DND-41 (cell line): ENCODE data around the gene CADM2.

Experiments used
- ATAC-seq: fragments of 200-7000 bp; cut with Tn5 transposase; 3 replicates; pipeline ENCODE4 v1.9.1; 2021; ENCODE audit warnings: low read depth; ENCODE audit not compliant: insufficient read depth
- DNase-seq: peaks from one replicate; pipeline ENCODE4 v3.0.0-alpha.2; 2020
- H2AFZ ChIP-seq: 2 replicates; pipeline ENCODE4 v1.6.0; 2012; ENCODE audit warnings: low read depth, low read length
- H3K27ac ChIP-seq: 2 replicates; pipeline ENCODE4 v1.5.1; 2012; ENCODE audit warnings: low read length, inconsistent platforms
- H3K27me3 ChIP-seq: fragments of 200-600 bp; sonication (generic); 2 replicates; pipeline ENCODE4 v1.6.0; 2012; ENCODE audit warnings: low read length, mild to moderate bottlenecking, inconsistent platforms; ENCODE audit not compliant: insufficient read depth, poor library complexity
- H3K36me3 ChIP-seq: 2 replicates; pipeline ENCODE4 v1.5.1; 2012; ENCODE audit warnings: low read length, inconsistent platforms; ENCODE audit not compliant: insufficient read depth
- H3K4me1 ChIP-seq: 2 replicates; pipeline ENCODE4 v1.5.1; 2012; ENCODE audit warnings: mild to moderate bottlenecking, low read length; ENCODE audit not compliant: insufficient read depth
- H3K4me2 ChIP-seq: 2 replicates; pipeline ENCODE4 v1.6.0; 2012; ENCODE audit warnings: mild to moderate bottlenecking, moderate library complexity, low read length, inconsistent platforms; ENCODE audit not compliant: insufficient read depth
- H3K4me3 ChIP-seq, 2 experiments: fragments of 200-600 bp in 1 of 2; shearing (Covaris generic) in 1 of 2; 2 replicates each; pipeline ENCODE4 v1.5.1; 2012 to 2016; ENCODE audit warnings: inconsistent platforms in 2 of 2, low read length in 2 of 2, mild to moderate bottlenecking in 2 of 2, low read depth in 1 of 2, moderate library complexity in 1 of 2
- H3K79me2 ChIP-seq: 2 replicates; pipeline ENCODE4 v1.6.0; 2012; ENCODE audit warnings: low read length, inconsistent platforms; ENCODE audit not compliant: insufficient read depth
- H3K9ac ChIP-seq: 2 replicates; pipeline ENCODE4 v1.6.0; 2012; ENCODE audit warnings: low read depth, mild to moderate bottlenecking, inconsistent platforms, low read length, moderate library complexity
- H3K9me3 ChIP-seq: 2 replicates; pipeline ENCODE4 v1.5.1; 2012; ENCODE audit warnings: low read length, moderate library complexity, mild to moderate bottlenecking, inconsistent platforms; ENCODE audit not compliant: insufficient read depth, severe bottlenecking
- H4K20me1 ChIP-seq: 2 replicates; pipeline ENCODE4 v1.6.0; 2012; ENCODE audit warnings: low read length; ENCODE audit not compliant: insufficient read depth
- CTCF ChIP-seq: IDR thresholded peaks from 2 replicates; pipeline ENCODE4 v1.5.1; 2012; ENCODE audit warnings: borderline replicate concordance, low read length, moderate library complexity, mild to moderate bottlenecking; ENCODE audit not compliant: poor library complexity, severe bottlenecking; ENCODE audit errors: extremely low read depth
- EZH2 ChIP-seq: IDR thresholded peaks from 3 replicates; pipeline ENCODE4 v1.6.1; 2012; ENCODE audit warnings: borderline replicate concordance, low read depth, mild to moderate bottlenecking, moderate library complexity, low read length, inconsistent platforms; ENCODE audit not compliant: severe bottlenecking

CADM2 gene

DNA sequence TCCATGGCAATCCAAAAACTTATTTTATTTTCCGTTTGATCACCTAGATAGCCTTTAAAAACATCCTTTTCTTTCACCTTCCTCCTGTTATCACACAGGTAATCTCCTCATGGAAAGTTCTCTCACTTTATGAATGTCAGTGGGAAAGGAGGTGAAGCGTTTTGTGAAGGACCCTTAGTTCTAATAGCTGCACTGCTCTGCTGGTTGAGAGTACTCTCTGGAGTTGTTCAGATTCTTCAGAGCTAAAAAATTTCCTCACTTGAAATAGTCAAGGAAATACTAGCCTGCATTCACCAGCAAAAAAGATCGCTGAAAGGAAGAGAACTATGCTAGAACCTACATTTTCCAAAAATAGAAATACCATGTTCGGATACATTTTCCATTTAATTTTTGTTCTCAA is 1097.2 kb downstream of the CADM2 start:
- H3K4me3 ChIP-seq: no peak overlapping the region
- no peak overlapping the region for H2AFZ ChIP-seq
- ATAC-seq (no peak), DNase-seq (no peak)
- no peak for TF ChIP-seq CTCF
- no peak for TF ChIP-seq EZH2
- H3K9ac ChIP-seq: no peak overlapping the region
- H4K20me1 ChIP-seq: no peaks in the 10 kb centered on the region
- H3K27me3 ChIP-seq: no peaks in the 10 kb centered on the region
- no peaks in the 10 kb centered on the region for H3K4me1 ChIP-seq
- no peak overlapping the region for H3K27ac ChIP-seq
- H3K36me3 ChIP-seq: no peaks in the 10 kb centered on the region
- H3K4me2 ChIP-seq: no peak overlapping the region
- no peaks in the 10 kb centered on the region for H3K9me3 ChIP-seq
- no peaks in the 10 kb centered on the region for H3K79me2 ChIP-seq

DNA sequence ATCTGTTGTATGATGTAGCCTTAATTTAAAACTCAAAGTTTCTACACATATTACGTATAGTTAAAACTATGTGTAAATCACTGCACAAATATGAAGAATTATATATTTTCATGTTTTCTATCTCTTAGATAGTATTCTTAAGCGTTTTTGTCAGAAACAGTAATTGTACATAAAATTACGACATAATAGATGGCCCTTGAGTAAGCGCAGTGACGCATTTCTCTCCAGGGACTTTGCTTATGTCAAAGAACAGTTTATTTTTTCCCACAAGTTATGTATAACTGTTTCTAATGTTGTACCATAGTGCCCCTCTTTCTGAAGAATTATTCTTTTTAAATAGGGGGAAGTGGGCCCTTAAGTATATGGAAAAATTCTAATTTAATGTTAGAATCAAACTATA is 1098.2 kb downstream of the CADM2 start:
- H4K20me1 ChIP-seq: no peaks in the 10 kb centered on the region
- ATAC-seq (no peak), DNase-seq (no peak)
- no peak overlapping the region for H3K9ac ChIP-seq
- H3K4me1 ChIP-seq: no peaks in the 10 kb centered on the region
- no peaks in the 10 kb centered on the region for H3K79me2 ChIP-seq
- TF ChIP-seq EZH2: no peak
- TF ChIP-seq CTCF: no peak
- H3K36me3 ChIP-seq: no peaks in the 10 kb centered on the region
- no peaks in the 10 kb centered on the region for H3K27me3 ChIP-seq
- no peak overlapping the region for H3K4me3 ChIP-seq
- no peaks in the 10 kb centered on the region for H3K9me3 ChIP-seq
- H3K27ac ChIP-seq: no peak overlapping the region
- H3K4me2 ChIP-seq: no peak overlapping the region
- H2AFZ ChIP-seq: no peak overlapping the region

GRCh38 chr3:86073799-86074198 is 1115.0 kb downstream of the CADM2 start:
- H3K27ac ChIP-seq: no peak overlapping the region
- no peaks in the 10 kb centered on the region for H3K79me2 ChIP-seq
- H3K4me1 ChIP-seq: no peaks in the 10 kb centered on the region
- no peaks in the 10 kb centered on the region for H3K36me3 ChIP-seq
- no peak overlapping the region for H3K4me3 ChIP-seq
- DNase-seq (no peak), ATAC-seq (no peak)
- no peaks in the 10 kb centered on the region for H3K27me3 ChIP-seq
- H3K9me3 ChIP-seq: no peaks in the 10 kb centered on the region
- H4K20me1 ChIP-seq: no peaks in the 10 kb centered on the region
- H3K4me2 ChIP-seq: no peak overlapping the region
- H2AFZ ChIP-seq: no peak overlapping the region
- TF ChIP-seq EZH2 (no peak), CTCF (no peak)
- no peak overlapping the region for H3K9ac ChIP-seq
